Endothelial cell of umbilical vein (primary cell): ENCODE results near the gene FUT4.

Source experiments
- CTCF ChIP-seq, 2 donors: IDR thresholded peaks; 1 replicate in 1 of 2; 2 replicates in 1 of 2; pipeline ENCODE4 v1.5.1; 2011; ENCODE audit warnings: low read length in 2 of 2, mild to moderate bottlenecking in 2 of 2, moderate library complexity in 2 of 2, control low read depth in 1 of 2, inconsistent platforms in 1 of 2, low read depth in 1 of 2; ENCODE audit not compliant: insufficient read depth in 1 of 2; ENCODE audit errors: extremely low read depth in 1 of 2
- EZH2 ChIP-seq: IDR thresholded peaks from 2 replicates; pipeline ENCODE4 v1.6.1; 2012; ENCODE audit warnings: borderline replicate concordance, low read depth, mild to moderate bottlenecking, moderate library complexity, low read length, inconsistent platforms; ENCODE audit not compliant: severe bottlenecking
- FOS ChIP-seq: IDR thresholded peaks from 2 replicates; pipeline ENCODE4 v1.6.1; 2011; ENCODE audit warnings: mild to moderate bottlenecking, low read length, moderate library complexity, borderline replicate concordance; ENCODE audit not compliant: insufficient read depth
- GATA2 ChIP-seq: IDR thresholded peaks from 2 replicates; pipeline ENCODE4 v1.7.0; 2011; ENCODE audit warnings: low read depth, mild to moderate bottlenecking, moderate library complexity, mixed read lengths, low read length; ENCODE audit not compliant: insufficient read length, insufficient read depth
- JUN ChIP-seq: IDR thresholded peaks from 2 replicates; pipeline ENCODE4 v1.6.1; 2011; ENCODE audit warnings: borderline replicate concordance, low read depth; ENCODE audit not compliant: insufficient read length, insufficient read depth
- MAX ChIP-seq: IDR thresholded peaks from 2 replicates; pipeline ENCODE4 v1.6.1; 2011; ENCODE audit not compliant: insufficient read depth, insufficient read length
- POLR2A ChIP-seq: IDR thresholded peaks from 2 replicates; pipeline ENCODE4 v1.6.1; 2012; ENCODE audit warnings: low read depth, mild to moderate bottlenecking, control low read depth, low read length
- POLR2AphosphoS5 ChIP-seq: IDR thresholded peaks from 2 replicates; pipeline ENCODE4 v1.6.1; 2012; ENCODE audit warnings: low read depth, mild to moderate bottlenecking, control low read depth, low read length, moderate library complexity; ENCODE audit not compliant: insufficient read depth

- no peak for TF ChIP-seq POLR2A
- no peak for TF ChIP-seq CTCF (IDR thresholded peaks at IDR 0.05; ENCODE audit: extremely low read depth in 1 of 2, insufficient read depth in 1 of 2, low read depth in 1 of 2, low read length in 2 of 2)
- TF ChIP-seq JUN = no peak
- no peak for TF ChIP-seq EZH2
- no peak for TF ChIP-seq GATA2
- no peak for TF ChIP-seq MAX
- TF ChIP-seq POLR2AphosphoS5 = no peak
- TF ChIP-seq FOS = no peak
Measured at GRCh38 chr11:94595076-94595475, 51.4 kb downstream of the FUT4 start.
